ENCODE data around the gene PLCH1. TPM values are rescaled to one million over a fixed set of nuclear protein-coding genes. Genes with fewer than 3 reads are reported as not detected.

PLCH1 gene
- total and polyA plus RNA-seq, 2 experiments from 2014 or later, result 2.6 to 5.8 TPM

DNA sequence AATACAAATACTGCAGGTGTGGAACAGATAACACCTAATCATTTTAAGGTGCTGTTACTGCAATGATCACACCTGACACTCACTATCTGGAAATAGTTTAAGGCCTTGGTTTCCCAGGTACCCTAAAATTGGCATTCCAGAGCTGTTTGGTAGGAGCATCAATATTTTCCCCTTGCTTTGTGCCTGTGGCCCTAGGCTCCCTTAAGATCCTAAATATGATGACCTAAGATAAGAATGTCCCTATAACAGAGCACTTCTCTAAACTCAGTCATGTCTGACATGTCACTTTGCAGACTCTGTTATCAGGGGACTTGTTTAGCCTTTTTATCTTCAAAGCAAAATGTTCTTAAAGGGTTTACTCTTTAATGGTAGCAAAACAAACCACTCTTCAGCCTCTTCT lies 335.5 kb downstream of the PLCH1 start:
- no peaks in the 10 kb centered on the region for H3K9me3 ChIP-seq (ENCODE audit: low read depth)
- no peak for TF ChIP-seq EZH2 (IDR thresholded peaks at IDR 0.05; ENCODE audit: borderline replicate concordance)
- no peak for TF ChIP-seq EZH2phosphoT487 (IDR thresholded peaks at IDR 0.05; ENCODE audit: low read depth, severe bottlenecking, unreplicated experiment)
- TF ChIP-seq CTCF (IDR thresholded peaks at IDR 0.05; ENCODE audit: poor library complexity), result no peak
- H3K4me3 ChIP-seq, result no peak overlapping the region
- peaks cover 4% of the 10 kb centered on the region for H3K27me3 ChIP-seq
- H3K9me2 ChIP-seq (replicated peaks; ENCODE audit: insufficient read depth), result no peaks in the 10 kb centered on the region
- H3K4me1 ChIP-seq (ENCODE audit: insufficient read depth), result peaks cover 7% of the 10 kb centered on the region
- H3K36me3 ChIP-seq (replicated peaks; ENCODE audit: insufficient read depth, low read depth), result no peaks in the 10 kb centered on the region
- H3K4me2 ChIP-seq, result no peak overlapping the region
- no peak overlapping the region for H2AFZ ChIP-seq
- no peak overlapping the region for H3K27ac ChIP-seq
- no peaks in the 10 kb centered on the region for H3K79me2 ChIP-seq
- no peak for DNase-seq (ENCODE audit: low spot score)
- H4K20me1 ChIP-seq (ENCODE audit: insufficient read depth, poor library complexity, severe bottlenecking), result no peaks in the 10 kb centered on the region

DNA sequence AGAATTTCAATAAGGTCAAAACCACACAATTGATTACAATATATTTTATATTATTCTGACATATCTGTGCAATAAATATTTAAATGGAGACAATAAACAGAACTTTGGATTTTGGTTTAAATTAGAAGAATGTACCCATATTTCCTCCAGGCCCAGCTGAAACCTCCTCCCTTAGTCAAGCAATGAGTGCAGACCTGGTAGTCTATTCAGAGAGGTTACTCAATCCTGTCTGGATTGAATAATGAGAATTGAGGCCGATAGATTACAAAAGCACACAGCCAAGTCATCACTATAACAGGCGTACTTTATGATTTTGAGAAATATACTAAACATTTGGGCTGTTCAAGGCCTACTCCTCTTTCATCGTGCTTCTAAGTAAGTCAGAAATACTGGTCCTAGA lies 336.9 kb downstream of the PLCH1 start:
- H3K79me2 ChIP-seq, result no peaks in the 10 kb centered on the region
- no peaks in the 10 kb centered on the region for H3K36me3 ChIP-seq (replicated peaks; ENCODE audit: insufficient read depth, low read depth)
- H3K9me3 ChIP-seq (ENCODE audit: low read depth), result no peaks in the 10 kb centered on the region
- no peaks in the 10 kb centered on the region for H3K4me1 ChIP-seq (ENCODE audit: insufficient read depth)
- WGBS (ENCODE audit: low lambda C conversion rate, missing lambda C conversion rate), result 94% methylated on average over 3 of the region's 3 CpGs
- H3K27me3 ChIP-seq, result peaks cover 4% of the 10 kb centered on the region
- DNase-seq (ENCODE audit: low spot score), result no peak
- no peaks in the 10 kb centered on the region for H4K20me1 ChIP-seq (ENCODE audit: insufficient read depth, poor library complexity, severe bottlenecking)
- H3K27ac ChIP-seq, result no peak overlapping the region
- no peak for TF ChIP-seq EZH2phosphoT487 (IDR thresholded peaks at IDR 0.05; ENCODE audit: low read depth, severe bottlenecking, unreplicated experiment)
- TF ChIP-seq CTCF (IDR thresholded peaks at IDR 0.05; ENCODE audit: poor library complexity), result no peak
- no peak for TF ChIP-seq EZH2 (IDR thresholded peaks at IDR 0.05; ENCODE audit: borderline replicate concordance)
- H3K9me2 ChIP-seq (replicated peaks; ENCODE audit: insufficient read depth), result no peaks in the 10 kb centered on the region
- no peak overlapping the region for H3K4me2 ChIP-seq
- no peak overlapping the region for H3K4me3 ChIP-seq
- H2AFZ ChIP-seq, result no peak overlapping the region

DNA sequence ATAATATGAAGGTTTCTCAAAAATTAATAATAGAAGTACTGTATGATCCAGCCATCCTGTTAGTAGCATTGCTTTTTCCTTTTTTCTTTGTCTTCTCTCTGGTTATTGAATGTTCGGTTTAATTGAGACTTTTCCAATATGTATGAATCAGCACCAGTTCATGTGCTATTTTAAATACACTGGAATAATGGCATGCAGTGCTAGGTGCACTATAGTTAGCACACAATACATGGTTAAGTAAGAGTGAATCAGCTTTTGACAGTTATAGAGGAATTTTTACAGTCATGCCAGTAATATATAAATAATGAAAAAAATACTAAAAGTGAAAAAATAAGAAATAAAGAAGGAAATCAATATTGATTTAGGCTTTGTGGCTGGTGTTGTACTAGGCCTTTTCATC lies 337.5 kb downstream of the PLCH1 start:
- WGBS (ENCODE audit: low lambda C conversion rate, missing lambda C conversion rate), result 97% methylated on average over 1 of the region's 1 CpG
- DNase-seq (ENCODE audit: low spot score), result no peak
- Histone ChIP-seq H3K4me1 (ENCODE audit: insufficient read depth) (no peaks in the 10 kb centered on the region), H3K27me3 (peaks cover 4% of the 10 kb centered on the region), H3K27ac (no peak overlapping the region), H3K9me2 (replicated peaks; ENCODE audit: insufficient read depth) (no peaks in the 10 kb centered on the region), H3K36me3 (replicated peaks; ENCODE audit: insufficient read depth, low read depth) (no peaks in the 10 kb centered on the region), H3K9me3 (ENCODE audit: low read depth) (no peaks in the 10 kb centered on the region), H3K4me2 (no peak overlapping the region), H3K4me3 (no peak overlapping the region), H4K20me1 (ENCODE audit: insufficient read depth, poor library complexity, severe bottlenecking) (no peaks in the 10 kb centered on the region), H3K79me2 (no peaks in the 10 kb centered on the region), H2AFZ (no peak overlapping the region)
- TF ChIP-seq CTCF (IDR thresholded peaks at IDR 0.05; ENCODE audit: poor library complexity) (no peak), EZH2phosphoT487 (IDR thresholded peaks at IDR 0.05; ENCODE audit: low read depth, severe bottlenecking, unreplicated experiment) (no peak), EZH2 (IDR thresholded peaks at IDR 0.05; ENCODE audit: borderline replicate concordance) (no peak)

GRCh38 chr3:155404486-155404885 lies 340.4 kb downstream of the PLCH1 start:
- H3K9me3 ChIP-seq (ENCODE audit: low read depth), result no peaks in the 10 kb centered on the region
- H3K27me3 ChIP-seq, result peaks cover 4% of the 10 kb centered on the region
- no peak overlapping the region for H3K4me2 ChIP-seq
- no peaks in the 10 kb centered on the region for H4K20me1 ChIP-seq (ENCODE audit: insufficient read depth, poor library complexity, severe bottlenecking)
- no peak for DNase-seq (ENCODE audit: low spot score)
- H3K79me2 ChIP-seq, result no peaks in the 10 kb centered on the region
- H3K27ac ChIP-seq, result no peak overlapping the region
- H3K4me3 ChIP-seq, result no peak overlapping the region
- H3K4me1 ChIP-seq (ENCODE audit: insufficient read depth), result no peaks in the 10 kb centered on the region
- H3K36me3 ChIP-seq (replicated peaks; ENCODE audit: insufficient read depth, low read depth), result no peaks in the 10 kb centered on the region
- no peak overlapping the region for H2AFZ ChIP-seq
- no peaks in the 10 kb centered on the region for H3K9me2 ChIP-seq (replicated peaks; ENCODE audit: insufficient read depth)
- TF ChIP-seq EZH2phosphoT487 (IDR thresholded peaks at IDR 0.05; ENCODE audit: low read depth, severe bottlenecking, unreplicated experiment), result no peak
- TF ChIP-seq EZH2 (IDR thresholded peaks at IDR 0.05; ENCODE audit: borderline replicate concordance), result no peak
- no peak for TF ChIP-seq CTCF (IDR thresholded peaks at IDR 0.05; ENCODE audit: poor library complexity)
- 67% methylated on average over 1 of the region's 1 CpG for WGBS (ENCODE audit: low lambda C conversion rate, missing lambda C conversion rate)

Data from hepatocyte (in vitro differentiated cells).